GM18907 (cell line): ENCODE data around the gene SLC8B1.

ENCODE experiments used
- ATAC-seq: cut with Tn5 transposase; IDR thresholded peaks from one replicate; pipeline ENCODE4 v1.9.1; 2021; ENCODE audit warnings: mild to moderate bottlenecking, moderate library complexity; ENCODE audit not compliant: unreplicated experiment

SLC8B1 gene

DNA sequence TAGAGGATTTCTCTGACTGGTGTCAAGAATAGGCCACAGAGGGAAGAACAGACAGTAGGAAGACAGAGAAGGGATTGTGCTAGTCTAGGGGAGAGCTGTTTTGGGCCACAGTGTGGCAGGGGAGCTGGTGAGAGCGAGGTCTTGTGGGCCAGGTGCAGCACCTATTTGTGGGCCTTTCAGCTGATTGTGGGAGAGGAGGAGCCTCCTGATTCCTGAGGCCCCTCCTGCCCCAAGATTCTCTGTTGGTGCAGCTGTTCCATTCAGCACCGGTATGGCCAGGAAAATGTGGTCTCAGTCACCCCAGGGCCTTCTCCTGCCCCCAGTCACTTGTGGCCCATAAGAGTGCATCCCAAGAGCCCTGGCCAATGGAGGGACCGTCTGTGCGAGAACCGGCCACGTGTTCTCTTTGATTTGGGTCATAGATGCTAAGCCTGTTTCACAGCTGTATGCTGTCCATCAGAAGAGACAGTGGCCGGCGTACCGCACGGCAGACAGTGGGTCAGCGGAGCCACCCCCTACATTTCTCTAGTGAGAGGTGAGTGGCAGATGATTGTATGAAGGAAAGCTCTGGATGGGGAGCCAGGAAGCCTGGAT lies 86.0 kb downstream of the SLC8B1 start:
- no peak for ATAC-seq
